ENCODE results near the gene MARCO.
"Not testable (repeated sequence)": the region's sequence is repeated elsewhere in the genome, so short reads cannot be mapped to it uniquely, and the experiment has no call there.

The MARCO gene

DNA sequence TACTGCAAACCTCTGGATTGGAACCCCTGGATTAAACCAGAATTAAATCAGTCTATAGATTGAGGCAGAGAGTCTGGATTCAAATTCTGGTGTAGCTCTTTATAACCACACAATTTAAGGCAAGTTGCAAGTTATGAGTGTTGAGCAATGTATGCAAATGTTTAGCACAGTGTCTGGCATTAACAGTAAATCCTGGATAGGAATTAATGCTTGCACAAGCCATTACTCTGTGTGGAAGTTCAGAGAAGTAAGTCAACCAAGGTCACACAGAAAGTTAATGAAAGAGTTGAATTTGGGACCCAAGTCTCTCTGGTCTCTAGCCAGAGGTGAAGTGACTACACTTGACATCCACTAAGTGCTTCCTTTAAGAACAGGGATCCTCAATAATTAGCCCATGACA, 2.0 kb upstream of the MARCO start:
- DNase-seq (ENCODE audit: low spot score in 2 of 2) (no peak), ATAC-seq (replicated peaks; ENCODE audit: extremely low read depth, poor library complexity, severe bottlenecking) (no peak)
- Mint-ChIP-seq H3K27ac (ENCODE audit: low read depth) (no peak overlapping the region), H3K9me3 (no peaks in the 10 kb centered on the region), H3K36me3 (ENCODE audit: insufficient read depth) (no peaks in the 10 kb centered on the region), H3K4me1 (no peaks in the 10 kb centered on the region), H3K27me3 (peaks cover 18% of the 10 kb centered on the region), H3K4me3 (no peak overlapping the region)

DNA sequence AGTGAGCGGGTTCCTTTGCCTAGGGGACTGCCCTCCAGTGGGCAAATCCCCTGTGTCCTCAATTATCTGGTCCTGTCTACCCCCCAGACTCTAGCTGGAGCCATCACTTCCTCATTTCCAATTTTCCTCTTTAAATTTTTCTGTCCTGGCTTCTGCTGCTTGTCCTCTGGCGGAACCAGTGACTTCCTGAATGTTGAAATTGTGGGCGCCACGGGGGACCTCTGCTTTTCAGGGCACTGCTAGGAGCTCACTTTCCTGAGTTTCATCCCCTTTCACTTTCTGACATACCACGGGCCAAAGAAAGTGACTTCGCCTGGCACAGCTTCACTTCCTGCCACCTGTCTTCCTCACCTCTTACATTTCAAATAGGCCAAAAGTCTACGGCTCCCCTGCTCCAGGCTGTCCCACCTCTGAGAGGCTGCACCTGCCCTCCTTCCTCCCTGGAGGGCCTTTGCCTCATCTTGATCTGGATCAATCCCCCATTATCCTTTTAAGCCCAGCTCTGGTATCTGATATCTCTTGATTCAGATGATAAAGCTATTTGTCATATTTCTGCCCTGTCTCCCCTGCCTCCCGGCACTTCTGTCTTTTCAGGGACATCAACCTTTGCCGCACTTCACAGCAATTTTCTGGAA, 1.4 kb upstream of the MARCO start:
- H3K9me3 Mint-ChIP-seq, result no peaks in the 10 kb centered on the region
- H3K36me3 Mint-ChIP-seq (ENCODE audit: insufficient read depth), result no peaks in the 10 kb centered on the region
- no peaks in the 10 kb centered on the region for H3K4me1 Mint-ChIP-seq
- ATAC-seq (replicated peaks; ENCODE audit: extremely low read depth, poor library complexity, severe bottlenecking), result no peak
- no peak overlapping the region for H3K4me3 Mint-ChIP-seq
- H3K27ac Mint-ChIP-seq (ENCODE audit: low read depth), result no peak overlapping the region
- peaks cover 18% of the 10 kb centered on the region for H3K27me3 Mint-ChIP-seq
- no peak for DNase-seq (ENCODE audit: low spot score in 2 of 2)

GRCh38 chr2:118943286-118943685, 1.3 kb downstream of the MARCO start:
- Mint-ChIP-seq H3K4me3 (no peak overlapping the region), H3K27ac (ENCODE audit: low read depth) (no peak overlapping the region), H3K9me3 (no peaks in the 10 kb centered on the region), H3K4me1 (no peaks in the 10 kb centered on the region), H3K36me3 (ENCODE audit: insufficient read depth) (no peaks in the 10 kb centered on the region), H3K27me3 (peaks cover 18% of the 10 kb centered on the region)
- DNase-seq (ENCODE audit: low spot score in 2 of 2), result no peak
- ATAC-seq (replicated peaks; ENCODE audit: extremely low read depth, poor library complexity, severe bottlenecking), result no peak

DNA sequence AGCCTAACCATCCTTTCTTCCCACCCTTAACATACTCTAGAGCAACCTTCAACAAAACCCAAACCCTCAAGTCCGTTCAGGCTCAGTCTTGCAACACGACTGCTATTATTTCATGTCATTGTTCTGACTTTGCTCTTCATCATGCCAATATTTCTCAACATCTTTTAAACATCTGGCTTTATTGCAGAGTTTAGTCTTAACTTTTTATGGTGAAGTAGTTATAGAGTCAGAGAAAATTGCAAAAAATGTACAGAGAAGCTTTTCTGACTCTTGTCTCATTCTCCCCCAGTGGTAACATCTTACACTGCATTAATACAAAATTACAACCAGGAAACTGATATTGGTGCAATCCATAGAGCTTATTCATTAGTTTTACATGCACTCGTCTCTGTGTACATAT, 3.9 kb downstream of the MARCO start:
- peaks cover 19% of the 10 kb centered on the region for H3K27me3 Mint-ChIP-seq
- no peaks in the 10 kb centered on the region for H3K9me3 Mint-ChIP-seq
- no peaks in the 10 kb centered on the region for H3K36me3 Mint-ChIP-seq (ENCODE audit: insufficient read depth)
- no peak overlapping the region for H3K4me3 Mint-ChIP-seq
- H3K27ac Mint-ChIP-seq (ENCODE audit: low read depth), result no peak overlapping the region
- no peak for ATAC-seq (replicated peaks; ENCODE audit: extremely low read depth, poor library complexity, severe bottlenecking)
- DNase-seq (ENCODE audit: low spot score in 2 of 2), result no peak
- no peaks in the 10 kb centered on the region for H3K4me1 Mint-ChIP-seq

DNA sequence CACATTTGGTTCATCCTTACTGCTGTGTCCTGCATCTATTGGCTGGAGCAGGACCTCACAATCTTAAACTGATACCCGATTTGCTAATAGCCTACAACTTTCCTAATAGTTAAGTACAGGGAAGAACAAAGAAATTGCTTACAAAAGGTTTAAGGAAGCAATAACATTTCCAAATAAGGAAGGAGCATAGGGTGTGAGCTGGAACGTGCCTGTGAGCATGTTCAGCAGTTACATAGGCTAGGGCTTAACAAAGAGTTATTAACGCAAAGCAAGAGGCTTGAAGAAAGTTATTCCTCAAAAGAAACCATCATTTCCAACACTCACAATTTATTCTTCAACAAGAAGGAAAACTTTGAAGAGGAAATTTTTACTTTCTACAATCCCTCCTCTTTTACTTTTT, 6.3 kb downstream of the MARCO start:
- not testable (repeated sequence) for DNase-seq (ENCODE audit: low spot score in 2 of 2); ATAC-seq (replicated peaks; ENCODE audit: extremely low read depth, poor library complexity, severe bottlenecking); H3K36me3 Mint-ChIP-seq (ENCODE audit: insufficient read depth); H3K4me3 Mint-ChIP-seq; H3K4me1 Mint-ChIP-seq; H3K9me3 Mint-ChIP-seq; H3K27ac Mint-ChIP-seq (ENCODE audit: low read depth)
- peaks cover 27% of the 10 kb centered on the region for H3K27me3 Mint-ChIP-seq

- peaks cover 27% of the 10 kb centered on the region for H3K27me3 Mint-ChIP-seq
- H3K4me3 Mint-ChIP-seq, result no peak overlapping the region
- no peaks in the 10 kb centered on the region for H3K4me1 Mint-ChIP-seq
- peaks cover 2% of the 10 kb centered on the region for H3K36me3 Mint-ChIP-seq (ENCODE audit: insufficient read depth)
- peaks cover 6% of the 10 kb centered on the region for H3K9me3 Mint-ChIP-seq
- H3K27ac Mint-ChIP-seq (ENCODE audit: low read depth), result no peak overlapping the region
- DNase-seq (ENCODE audit: low spot score in 2 of 2) (no peak), ATAC-seq (replicated peaks; ENCODE audit: extremely low read depth, poor library complexity, severe bottlenecking) (no peak)
Observed at GRCh38 chr2:118954297-118955060, 12.5 kb downstream of the MARCO start.

DNA sequence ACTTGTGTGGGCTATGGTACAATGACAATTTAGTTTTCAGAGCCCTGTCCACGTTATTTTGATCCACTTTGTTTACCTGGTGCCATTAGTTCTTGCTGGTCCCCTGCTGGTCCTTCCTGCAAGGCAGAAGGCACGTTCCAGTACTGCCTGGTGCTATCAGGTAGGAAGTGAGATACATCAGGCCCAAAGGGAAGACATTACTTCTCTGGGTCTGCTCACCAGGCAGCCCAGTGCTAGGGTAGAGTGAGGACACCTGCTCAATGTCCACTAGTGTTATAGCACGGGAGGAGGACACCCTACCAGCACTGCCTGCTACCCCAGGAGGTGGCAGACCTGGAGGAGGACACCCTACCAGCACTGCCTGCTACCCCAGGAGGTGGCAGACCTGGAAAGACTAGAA, 23.7 kb downstream of the MARCO start:
- no peak for ATAC-seq (replicated peaks; ENCODE audit: extremely low read depth, poor library complexity, severe bottlenecking)
- Mint-ChIP-seq H3K4me1 (no peaks in the 10 kb centered on the region), H3K27me3 (peaks cover 47% of the 10 kb centered on the region), H3K36me3 (ENCODE audit: insufficient read depth) (no peaks in the 10 kb centered on the region), H3K9me3 (peaks cover 7% of the 10 kb centered on the region), H3K4me3 (no peak overlapping the region), H3K27ac (ENCODE audit: low read depth) (no peak overlapping the region)
- DNase-seq (ENCODE audit: low spot score in 2 of 2), result no peak

DNA sequence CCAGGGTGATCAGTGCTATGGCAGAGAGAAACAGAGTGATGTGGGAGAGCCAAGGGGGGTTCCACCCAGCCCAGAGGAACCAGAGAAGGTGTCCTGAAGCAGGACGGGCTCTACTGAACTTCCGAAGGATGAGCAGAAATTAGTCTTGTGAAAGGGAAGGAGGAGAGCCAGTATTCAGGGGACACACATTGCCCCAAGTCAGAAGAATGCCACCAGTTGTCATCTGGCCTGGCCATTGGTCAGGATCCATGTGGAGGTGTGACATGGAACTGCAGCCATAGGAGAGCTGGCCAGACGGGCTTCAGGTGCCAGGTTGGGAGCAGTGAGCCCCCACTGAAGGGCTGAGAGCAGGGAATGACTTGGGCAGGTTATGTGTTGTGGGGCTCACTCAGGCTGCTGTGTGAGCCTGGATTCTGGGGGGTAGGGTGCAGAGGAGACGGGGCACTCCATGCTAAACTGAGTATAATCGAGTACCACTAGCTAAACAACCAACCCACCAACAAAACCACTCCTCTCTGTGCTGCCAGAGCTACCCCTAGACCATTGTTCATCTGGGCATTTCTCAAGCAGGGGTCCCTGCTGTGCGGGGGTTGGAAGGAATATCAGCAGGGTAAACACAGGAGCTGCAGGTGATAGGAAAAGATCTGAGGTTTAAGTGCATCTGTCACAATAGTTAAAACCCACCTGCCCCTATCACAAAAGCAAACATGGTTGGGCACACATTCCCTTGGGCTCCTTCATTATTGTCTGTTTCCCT, 25.3 kb downstream of the MARCO start:
- Mint-ChIP-seq H3K9me3 (peaks cover 4% of the 10 kb centered on the region), H3K36me3 (ENCODE audit: insufficient read depth) (no peaks in the 10 kb centered on the region), H3K4me1 (no peaks in the 10 kb centered on the region), H3K27ac (ENCODE audit: low read depth) (no peak overlapping the region), H3K4me3 (no peak overlapping the region), H3K27me3 (peaks cover 56% of the 10 kb centered on the region)
- no peak for DNase-seq (ENCODE audit: low spot score in 2 of 2)
- no peak for ATAC-seq (replicated peaks; ENCODE audit: extremely low read depth, poor library complexity, severe bottlenecking)

DNA sequence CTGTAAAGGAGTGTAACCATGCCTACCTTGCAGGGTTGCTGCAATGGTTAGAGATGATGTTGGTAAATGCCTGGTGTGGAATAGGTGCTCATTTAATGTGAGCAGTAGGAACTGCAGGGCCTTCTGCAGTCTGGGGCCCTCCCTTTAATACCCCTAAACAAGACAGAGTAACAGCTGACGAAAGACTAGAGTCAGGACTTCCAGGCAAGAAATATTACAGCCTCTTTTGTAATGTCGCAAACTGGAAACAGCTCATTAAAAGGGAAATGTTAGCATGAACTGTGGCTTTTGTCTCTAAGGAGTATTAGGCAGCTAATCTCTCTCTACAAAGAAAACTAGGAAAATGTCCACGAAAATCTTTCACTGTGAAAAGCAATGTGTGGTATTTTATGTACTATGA, 26.0 kb downstream of the MARCO start:
- ATAC-seq (replicated peaks; ENCODE audit: extremely low read depth, poor library complexity, severe bottlenecking) (no peak), DNase-seq (ENCODE audit: low spot score in 2 of 2) (no peak)
- Mint-ChIP-seq H3K9me3 (peaks cover 4% of the 10 kb centered on the region), H3K4me3 (no peak overlapping the region), H3K27ac (ENCODE audit: low read depth) (no peak overlapping the region), H3K36me3 (ENCODE audit: insufficient read depth) (no peaks in the 10 kb centered on the region), H3K4me1 (no peaks in the 10 kb centered on the region), H3K27me3 (peaks cover 56% of the 10 kb centered on the region)

DNA sequence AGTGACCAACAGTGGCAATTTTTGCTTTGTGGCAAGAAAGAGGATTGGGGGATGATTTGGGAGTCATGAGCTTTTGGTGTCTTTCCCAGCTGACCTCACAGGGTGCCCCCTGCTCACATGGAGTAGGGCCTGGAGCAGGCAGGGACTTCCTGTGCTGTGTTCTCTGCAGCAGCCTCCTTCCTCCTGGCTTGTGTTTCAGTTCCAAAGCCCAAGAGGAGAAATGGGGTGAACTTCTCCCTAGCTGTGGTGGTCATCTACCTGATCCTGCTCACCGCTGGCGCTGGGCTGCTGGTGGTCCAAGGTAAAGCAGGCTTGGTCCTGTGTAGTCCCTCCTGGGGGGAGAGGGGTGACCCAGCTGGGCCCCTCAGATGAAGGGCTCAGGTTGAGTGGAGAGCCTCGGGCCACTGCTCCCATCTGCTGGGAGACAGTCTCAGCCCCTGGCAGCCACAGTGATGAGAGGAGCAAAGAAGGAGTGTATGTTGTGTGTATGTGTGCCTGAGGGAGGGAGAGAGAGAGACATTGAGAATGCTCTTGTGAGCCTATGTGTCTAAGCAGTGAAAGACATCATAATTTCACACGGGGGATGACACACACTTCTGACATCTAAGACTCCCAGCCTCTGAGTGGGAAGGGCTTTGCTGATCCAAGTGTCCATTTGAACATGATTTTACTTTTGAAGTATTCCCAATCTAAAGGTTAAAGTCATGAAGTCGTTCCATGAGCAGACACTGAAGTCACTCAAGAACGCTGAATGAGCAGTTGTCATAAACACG, 27.2 kb downstream of the MARCO start:
- peaks cover 4% of the 10 kb centered on the region for H3K9me3 Mint-ChIP-seq
- ATAC-seq (replicated peaks; ENCODE audit: extremely low read depth, poor library complexity, severe bottlenecking), result no peak
- H3K27me3 Mint-ChIP-seq, result peaks cover 56% of the 10 kb centered on the region
- no peaks in the 10 kb centered on the region for H3K36me3 Mint-ChIP-seq (ENCODE audit: insufficient read depth)
- no peak for DNase-seq (ENCODE audit: low spot score in 2 of 2)
- no peak overlapping the region for H3K27ac Mint-ChIP-seq (ENCODE audit: low read depth)
- H3K4me1 Mint-ChIP-seq, result no peaks in the 10 kb centered on the region
- no peak overlapping the region for H3K4me3 Mint-ChIP-seq

DNA sequence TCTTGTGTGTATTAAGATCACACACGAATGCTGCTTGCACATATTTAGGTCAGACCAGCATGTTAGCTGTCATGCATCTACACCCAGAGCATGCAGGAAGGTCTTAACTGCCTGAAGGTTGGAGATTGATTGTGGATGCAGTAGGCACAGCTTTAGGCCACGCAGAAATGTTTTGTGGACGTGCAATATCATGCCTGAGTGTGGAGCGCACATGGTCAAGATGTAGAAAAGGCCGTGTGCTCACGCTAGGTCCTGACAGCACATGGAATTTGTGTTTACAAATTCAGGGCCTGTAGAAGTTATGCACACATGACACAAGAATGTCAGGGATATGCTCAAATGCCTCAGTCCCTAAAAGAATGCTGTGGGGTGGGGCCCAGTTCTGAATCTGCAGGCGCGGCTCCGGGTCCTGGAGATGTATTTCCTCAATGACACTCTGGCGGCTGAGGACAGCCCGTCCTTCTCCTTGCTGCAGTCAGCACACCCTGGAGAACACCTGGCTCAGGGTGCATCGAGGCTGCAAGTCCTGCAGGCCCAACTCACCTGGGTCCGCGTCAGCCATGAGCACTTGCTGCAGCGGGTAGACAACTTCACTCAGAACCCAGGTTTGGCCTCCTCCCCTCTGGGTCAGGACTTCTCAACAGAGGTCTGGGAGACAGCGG, 27.9 kb downstream of the MARCO start:
- H3K36me3 Mint-ChIP-seq (ENCODE audit: insufficient read depth), result no peaks in the 10 kb centered on the region
- peaks cover 4% of the 10 kb centered on the region for H3K9me3 Mint-ChIP-seq
- DNase-seq (ENCODE audit: low spot score in 2 of 2) (no peak), ATAC-seq (replicated peaks; ENCODE audit: extremely low read depth, poor library complexity, severe bottlenecking) (no peak)
- peaks cover 49% of the 10 kb centered on the region for H3K27me3 Mint-ChIP-seq
- H3K4me3 Mint-ChIP-seq, result no peak overlapping the region
- no peaks in the 10 kb centered on the region for H3K4me1 Mint-ChIP-seq
- no peak overlapping the region for H3K27ac Mint-ChIP-seq (ENCODE audit: low read depth)
